ENCODE measurements around the gene BPIFB3.

The BPIFB3 gene

DNA sequence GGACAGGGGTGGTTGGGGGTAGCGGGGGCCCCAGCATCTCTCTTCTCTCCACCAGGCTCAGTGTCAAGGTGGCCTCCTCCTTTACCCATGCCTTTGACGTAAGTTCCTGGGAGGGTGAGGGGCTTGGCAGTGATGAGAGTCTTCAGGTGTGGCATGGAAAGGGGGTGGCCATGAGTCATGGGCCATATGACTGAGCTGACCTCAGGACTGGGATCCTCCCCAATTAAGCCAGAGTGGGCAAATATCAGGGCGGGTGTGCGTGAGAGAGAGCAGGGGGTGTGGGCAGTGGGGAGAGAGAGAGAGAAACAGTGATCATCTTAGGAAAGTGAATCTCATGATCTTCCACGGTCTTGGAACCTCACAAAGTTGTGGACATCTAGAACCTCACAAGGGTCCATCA is 17.5 kb downstream of the BPIFB3 start:
- Histone ChIP-seq H3F3A (ENCODE audit: control insufficient read depth, insufficient read depth) (no peaks in the 10 kb centered on the region), H3K4me1 (ENCODE audit: control insufficient read depth, low read length) (no peaks in the 10 kb centered on the region), H3K4me2 (ENCODE audit: low read length) (no peak overlapping the region), H3K27ac (ENCODE audit: low read depth, low read length) (no peak overlapping the region), H3K9me2 (replicated peaks; ENCODE audit: control insufficient read depth, low read length) (no peaks in the 10 kb centered on the region), H3K36me3 (ENCODE audit: control insufficient read depth, low read length) (no peaks in the 10 kb centered on the region), H3K9me3 (ENCODE audit: control insufficient read depth, insufficient read depth, low read length) (no peaks in the 10 kb centered on the region), H3K4me3 (ENCODE audit: low read length) (no peak overlapping the region), H3K27me3 (ENCODE audit: control insufficient read depth, low read length) (no peaks in the 10 kb centered on the region; the same call in 1 of the 2 replicates), H4K20me1 (ENCODE audit: control insufficient read depth, insufficient read depth, low read depth, low read length) (no peaks in the 10 kb centered on the region), H3K79me2 (ENCODE audit: control insufficient read depth, low read length) (no peaks in the 10 kb centered on the region)
- TF ChIP-seq EZH2phosphoT487 (IDR thresholded peaks at IDR 0.05; ENCODE audit: borderline replicate concordance, low read length) (no peak), CTCF (IDR thresholded peaks at IDR 0.05; ENCODE audit: low read depth, low read length, poor library complexity, severe bottlenecking) (no peak)

DNA sequence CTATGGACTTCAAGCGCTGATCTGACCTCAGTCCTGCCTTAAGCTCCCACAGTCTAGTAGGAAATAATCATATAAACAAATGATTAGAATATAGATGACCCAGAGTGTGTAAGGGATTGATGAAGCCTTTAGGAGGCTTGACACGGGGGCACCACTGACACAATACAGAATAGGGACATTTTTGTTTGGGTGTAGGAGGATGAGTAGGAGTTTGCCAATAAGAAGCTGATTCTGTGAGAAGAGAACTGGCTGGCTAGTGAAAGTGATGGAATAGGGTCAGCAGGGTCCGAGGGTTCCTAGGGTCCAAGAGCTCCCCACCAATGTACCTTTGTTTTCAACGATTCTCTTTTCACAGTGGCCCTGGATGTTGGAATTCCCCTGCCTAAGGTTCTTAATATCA is 18.7 kb downstream of the BPIFB3 start:
- H3K36me3 ChIP-seq (ENCODE audit: control insufficient read depth, low read length) = no peaks in the 10 kb centered on the region
- no peaks in the 10 kb centered on the region for H3K9me2 ChIP-seq (replicated peaks; ENCODE audit: control insufficient read depth, low read length)
- no peak overlapping the region for H3K27ac ChIP-seq (ENCODE audit: low read depth, low read length)
- no peaks in the 10 kb centered on the region for H3K9me3 ChIP-seq (ENCODE audit: control insufficient read depth, insufficient read depth, low read length)
- H4K20me1 ChIP-seq (ENCODE audit: control insufficient read depth, insufficient read depth, low read depth, low read length) = no peaks in the 10 kb centered on the region
- no peaks in the 10 kb centered on the region for H3K79me2 ChIP-seq (ENCODE audit: control insufficient read depth, low read length)
- H3K4me3 ChIP-seq (ENCODE audit: low read length) = no peak overlapping the region
- no peaks in the 10 kb centered on the region for H3F3A ChIP-seq (ENCODE audit: control insufficient read depth, insufficient read depth)
- H3K27me3 ChIP-seq (ENCODE audit: control insufficient read depth, low read length) = no peaks in the 10 kb centered on the region; the same call in 1 of the 2 replicates
- no peaks in the 10 kb centered on the region for H3K4me1 ChIP-seq (ENCODE audit: control insufficient read depth, low read length)
- H3K4me2 ChIP-seq (ENCODE audit: low read length) = no peak overlapping the region
- no peak for TF ChIP-seq EZH2phosphoT487 (IDR thresholded peaks at IDR 0.05; ENCODE audit: borderline replicate concordance, low read length)
- TF ChIP-seq CTCF (IDR thresholded peaks at IDR 0.05; ENCODE audit: low read depth, low read length, poor library complexity, severe bottlenecking) = no peak

- Histone ChIP-seq H3K9me3 (ENCODE audit: control insufficient read depth, insufficient read depth, low read length) (no peaks in the 10 kb centered on the region), H4K20me1 (ENCODE audit: control insufficient read depth, insufficient read depth, low read depth, low read length) (no peaks in the 10 kb centered on the region), H3K27ac (ENCODE audit: low read depth, low read length) (no peak overlapping the region), H3K27me3 (ENCODE audit: control insufficient read depth, low read length) (no peaks in the 10 kb centered on the region; the same call in 1 of the 2 replicates), H3K79me2 (ENCODE audit: control insufficient read depth, low read length) (no peaks in the 10 kb centered on the region), H3K9me2 (replicated peaks; ENCODE audit: control insufficient read depth, low read length) (no peaks in the 10 kb centered on the region), H3K4me2 (ENCODE audit: low read length) (no peak overlapping the region), H3K36me3 (ENCODE audit: control insufficient read depth, low read length) (no peaks in the 10 kb centered on the region), H3K4me1 (ENCODE audit: control insufficient read depth, low read length) (no peaks in the 10 kb centered on the region), H3F3A (ENCODE audit: control insufficient read depth, insufficient read depth) (no peaks in the 10 kb centered on the region), H3K4me3 (ENCODE audit: low read length) (no peak overlapping the region)
- TF ChIP-seq EZH2phosphoT487 (IDR thresholded peaks at IDR 0.05; ENCODE audit: borderline replicate concordance, low read length) = no peak
- TF ChIP-seq CTCF (IDR thresholded peaks at IDR 0.05; ENCODE audit: low read depth, low read length, poor library complexity, severe bottlenecking) = no peak
Observed at GRCh38 chr20:33072813-33073212, 19.1 kb downstream of the BPIFB3 start.
